ENCODE measurements around the gene ASTL. TPM values are rescaled to one million over a fixed set of nuclear protein-coding genes. Genes with fewer than 3 reads are reported as not detected.

The ASTL gene
- total and polyA plus RNA-seq, 4 donors, result 0.57 to 0.62 TPM; not detected in 2

- no peak overlapping the region for H3K27ac ChIP-seq (ENCODE audit: low read depth in 1 of 2, low read length in 2 of 2)
- H3K36me3 ChIP-seq (ENCODE audit: control insufficient read depth in 1 of 2, insufficient read depth in 2 of 2, low read length in 1 of 2), result no peaks in the 10 kb centered on the region
- H3K9me3 ChIP-seq (ENCODE audit: control insufficient read depth, low read length), result no peaks in the 10 kb centered on the region
- 87 to 92% methylated on average over 15 of the region's 15 CpGs for WGBS, 2 donors
- intact Hi-C loops (cut with DNase I), result loop anchor here (2.0 to 10.0 kb wide), 3 partner anchors 35 to 367 kb away; partner anchors contain the start of gene NEURL3 (in 1 of the 2)
- ATAC-seq (ENCODE audit: low FRiP score) (no peak), DNase-seq (peak in 1 of 2 donors; percentile 26)
- H3K27me3 ChIP-seq (ENCODE audit: control insufficient read depth in 1 of 2, insufficient read depth in 2 of 2, low read length in 1 of 2), result no peaks in the 10 kb centered on the region
- H3K4me3 ChIP-seq (ENCODE audit: low read length in 2 of 2), result no peak overlapping the region
- no peaks in the 10 kb centered on the region for H3K4me1 ChIP-seq (ENCODE audit: control insufficient read depth in 1 of 2, insufficient read depth in 2 of 2, low read length in 2 of 2)
These were observed 752 bp downstream of the ASTL start for GRCh38 chr2:96137321-96138178.

- Histone ChIP-seq H3K9me3 (ENCODE audit: control insufficient read depth, low read length) (no peaks in the 10 kb centered on the region), H3K4me3 (ENCODE audit: low read length in 2 of 2) (no peak overlapping the region), H3K4me1 (ENCODE audit: control insufficient read depth in 1 of 2, insufficient read depth in 2 of 2, low read length in 2 of 2) (no peaks in the 10 kb centered on the region), H3K36me3 (ENCODE audit: control insufficient read depth in 1 of 2, insufficient read depth in 2 of 2, low read length in 1 of 2) (no peaks in the 10 kb centered on the region), H3K27me3 (ENCODE audit: control insufficient read depth in 1 of 2, insufficient read depth in 2 of 2, low read length in 1 of 2) (no peaks in the 10 kb centered on the region), H3K27ac (ENCODE audit: low read depth in 1 of 2, low read length in 2 of 2) (no peak overlapping the region)
- intact Hi-C loops (cut with DNase I), result loop anchor here (5.0 to 10.0 kb wide), 2 partner anchors 36 to 369 kb away; partner anchors contain the start of gene NEURL3 (in 1 of the 2)
- no peak for DNase-seq
- WGBS, 2 donors, result 89 to 90% methylated on average over 8 of the region's 8 CpGs
- ATAC-seq (ENCODE audit: low FRiP score), result no peak
These were observed 2.1 kb downstream of the ASTL start for GRCh38 chr2:96136129-96136720.

- ATAC-seq (ENCODE audit: low FRiP score) (no peak), DNase-seq (no peak)
- no peaks in the 10 kb centered on the region for H3K27me3 ChIP-seq (ENCODE audit: control insufficient read depth in 1 of 2, insufficient read depth in 2 of 2, low read length in 1 of 2)
- no peak overlapping the region for H3K4me3 ChIP-seq (ENCODE audit: low read length in 2 of 2)
- H3K27ac ChIP-seq (ENCODE audit: low read depth in 1 of 2, low read length in 2 of 2), result no peak overlapping the region
- no peaks in the 10 kb centered on the region for H3K4me1 ChIP-seq (ENCODE audit: control insufficient read depth in 1 of 2, insufficient read depth in 2 of 2, low read length in 2 of 2)
- 86 to 89% methylated on average over 5 of the region's 5 CpGs for WGBS, 2 donors
- H3K9me3 ChIP-seq (ENCODE audit: control insufficient read depth, low read length), result no peaks in the 10 kb centered on the region
- intact Hi-C loops (cut with DNase I), result loop anchor here (5.0 to 10.0 kb wide), 2 partner anchors 37 to 369 kb away; partner anchors contain the start of gene NEURL3 (in 1 of the 2)
- H3K36me3 ChIP-seq (ENCODE audit: control insufficient read depth in 1 of 2, insufficient read depth in 2 of 2, low read length in 1 of 2), result no peaks in the 10 kb centered on the region
These were observed 2.7 kb downstream of the ASTL start for GRCh38 chr2:96135621-96136020.

GRCh38 chr2:96135171-96135570, 3.1 kb downstream of the ASTL start:
- Histone ChIP-seq H3K9me3 (ENCODE audit: control insufficient read depth, low read length) (no peaks in the 10 kb centered on the region), H3K27ac (ENCODE audit: low read depth in 1 of 2, low read length in 2 of 2) (no peak overlapping the region), H3K27me3 (ENCODE audit: control insufficient read depth in 1 of 2, insufficient read depth in 2 of 2, low read length in 1 of 2) (no peaks in the 10 kb centered on the region), H3K4me3 (ENCODE audit: low read length in 2 of 2) (no peak overlapping the region), H3K36me3 (ENCODE audit: control insufficient read depth in 1 of 2, insufficient read depth in 2 of 2, low read length in 1 of 2) (no peaks in the 10 kb centered on the region), H3K4me1 (ENCODE audit: control insufficient read depth in 1 of 2, insufficient read depth in 2 of 2, low read length in 2 of 2) (no peaks in the 10 kb centered on the region)
- intact Hi-C loops (cut with DNase I), result loop anchor here (5.0 to 10.0 kb wide), 2 partner anchors 37 to 370 kb away; partner anchors contain the start of gene NEURL3 (in 1 of the 2)
- DNase-seq (no peak), ATAC-seq (ENCODE audit: low FRiP score) (no peak)
- WGBS, 2 donors, result 90 to 91% methylated on average over 9 of the region's 9 CpGs

GRCh38 chr2:96134421-96134820, 3.9 kb downstream of the ASTL start:
- ATAC-seq (ENCODE audit: low FRiP score) (no peak), DNase-seq (no peak)
- Histone ChIP-seq H3K27ac (ENCODE audit: low read depth in 1 of 2, low read length in 2 of 2) (no peak overlapping the region), H3K36me3 (ENCODE audit: control insufficient read depth in 1 of 2, insufficient read depth in 2 of 2, low read length in 1 of 2) (no peaks in the 10 kb centered on the region), H3K27me3 (ENCODE audit: control insufficient read depth in 1 of 2, insufficient read depth in 2 of 2, low read length in 1 of 2) (no peaks in the 10 kb centered on the region), H3K9me3 (ENCODE audit: control insufficient read depth, low read length) (no peaks in the 10 kb centered on the region), H3K4me3 (ENCODE audit: low read length in 2 of 2) (no peak overlapping the region), H3K4me1 (ENCODE audit: control insufficient read depth in 1 of 2, insufficient read depth in 2 of 2, low read length in 2 of 2) (no peaks in the 10 kb centered on the region)
- WGBS, 2 donors, result 91% methylated on average over 11 of the region's 11 CpGs
- intact Hi-C loops (cut with DNase I), result loop anchor here in 1 of 2 donors (10.0 kb wide), 1 partner anchor 370 kb away; the partner anchor contains the start of gene NEURL3

- Histone ChIP-seq H3K36me3 (ENCODE audit: control insufficient read depth in 1 of 2, insufficient read depth in 2 of 2, low read length in 1 of 2) (no peaks in the 10 kb centered on the region), H3K27ac (ENCODE audit: low read depth in 1 of 2, low read length in 2 of 2) (no peak overlapping the region), H3K4me3 (ENCODE audit: low read length in 2 of 2) (no peak overlapping the region), H3K4me1 (ENCODE audit: control insufficient read depth in 1 of 2, insufficient read depth in 2 of 2, low read length in 2 of 2) (no peaks in the 10 kb centered on the region), H3K27me3 (ENCODE audit: control insufficient read depth in 1 of 2, insufficient read depth in 2 of 2, low read length in 1 of 2) (no peaks in the 10 kb centered on the region), H3K9me3 (ENCODE audit: control insufficient read depth, low read length) (no peaks in the 10 kb centered on the region)
- DNase-seq, result no peak
- WGBS, 2 donors, result 92 to 93% methylated on average over 26 of the region's 26 CpGs
- intact Hi-C loops (cut with DNase I), result loop anchor here in 1 of 2 donors (10.0 kb wide), 1 partner anchor 373 kb away; the partner anchor contains the start of gene NEURL3
- no peak for ATAC-seq (ENCODE audit: low FRiP score)
These were observed 6.2 kb downstream of the ASTL start for GRCh38 chr2:96131813-96132745.

GRCh38 chr2:96131152-96131812, 7.0 kb downstream of the ASTL start:
- ATAC-seq (ENCODE audit: low FRiP score), result no peak
- Histone ChIP-seq H3K4me1 (ENCODE audit: control insufficient read depth in 1 of 2, insufficient read depth in 2 of 2, low read length in 2 of 2) (no peaks in the 10 kb centered on the region), H3K9me3 (ENCODE audit: control insufficient read depth, low read length) (no peaks in the 10 kb centered on the region), H3K4me3 (ENCODE audit: low read length in 2 of 2) (no peak overlapping the region), H3K27ac (ENCODE audit: low read depth in 1 of 2, low read length in 2 of 2) (no peak overlapping the region), H3K27me3 (ENCODE audit: control insufficient read depth in 1 of 2, insufficient read depth in 2 of 2, low read length in 1 of 2) (no peaks in the 10 kb centered on the region), H3K36me3 (ENCODE audit: control insufficient read depth in 1 of 2, insufficient read depth in 2 of 2, low read length in 1 of 2) (no peaks in the 10 kb centered on the region)
- DNase-seq, result no peak
- intact Hi-C loops (cut with DNase I), result loop anchor here in 1 of 2 donors (10.0 kb wide), 1 partner anchor 374 kb away; the partner anchor contains the start of gene NEURL3
- whole genome bisulfite sequencing, 2 donors, result 86 to 90% methylated on average over 10 of the region's 10 CpGs

Data from aorta (tissue), 5 donors.